ENCODE measurements around the gene SLIT1.

GRCh38 chr10:96992721-96993120, 193.0 kb downstream of the SLIT1 start:
- TF ChIP-seq, protein P1, sequence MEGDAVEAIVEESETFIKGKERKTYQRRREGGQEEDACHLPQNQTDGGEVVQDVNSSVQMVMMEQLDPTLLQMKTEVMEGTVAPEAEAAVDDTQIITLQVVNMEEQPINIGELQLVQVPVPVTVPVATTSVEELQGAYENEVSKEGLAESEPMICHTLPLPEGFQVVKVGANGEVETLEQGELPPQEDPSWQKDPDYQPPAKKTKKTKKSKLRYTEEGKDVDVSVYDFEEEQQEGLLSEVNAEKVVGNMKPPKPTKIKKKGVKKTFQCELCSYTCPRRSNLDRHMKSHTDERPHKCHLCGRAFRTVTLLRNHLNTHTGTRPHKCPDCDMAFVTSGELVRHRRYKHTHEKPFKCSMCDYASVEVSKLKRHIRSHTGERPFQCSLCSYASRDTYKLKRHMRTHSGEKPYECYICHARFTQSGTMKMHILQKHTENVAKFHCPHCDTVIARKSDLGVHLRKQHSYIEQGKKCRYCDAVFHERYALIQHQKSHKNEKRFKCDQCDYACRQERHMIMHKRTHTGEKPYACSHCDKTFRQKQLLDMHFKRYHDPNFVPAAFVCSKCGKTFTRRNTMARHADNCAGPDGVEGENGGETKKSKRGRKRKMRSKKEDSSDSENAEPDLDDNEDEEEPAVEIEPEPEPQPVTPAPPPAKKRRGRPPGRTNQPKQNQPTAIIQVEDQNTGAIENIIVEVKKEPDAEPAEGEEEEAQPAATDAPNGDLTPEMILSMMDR (IDR thresholded peaks at IDR 0.05), result no peak
- no peak for TF ChIP-seq POLR2A (IDR thresholded peaks at IDR 0.05)

All from testis (tissue), 2 donors.